NCI-H146 (cell line): ENCODE data around the gene INCENP.

Experiments
- DNase-seq: peaks from one replicate; lab custom pipeline; 2025; lab: John Stamatoyannopoulos, UW

INCENP gene

GRCh38 chr11:62141111-62142042, 17.6 kb downstream of the INCENP start:
- no peak for DNase-seq

GRCh38 chr11:62142043-62142375, 18.2 kb downstream of the INCENP start:
- no peak for DNase-seq

- no peak for DNase-seq
These were observed 19.1 kb downstream of the INCENP start for GRCh38 chr11:62142921-62143320.

GRCh38 chr11:62143727-62144126, 19.9 kb downstream of the INCENP start:
- no peak for DNase-seq

- no peak for DNase-seq
These were observed 20.9 kb downstream of the INCENP start for GRCh38 chr11:62144641-62145255.

- no peak for DNase-seq
These were observed 21.6 kb downstream of the INCENP start for GRCh38 chr11:62145261-62145871.

- no peak for DNase-seq
These were observed 22.8 kb downstream of the INCENP start for GRCh38 chr11:62146476-62147200.

- DNase-seq = no peak
These were observed 23.7 kb downstream of the INCENP start for GRCh38 chr11:62147545-62147944.

- DNase-seq = no peak
These were observed 24.6 kb downstream of the INCENP start for GRCh38 chr11:62148271-62148980.

- no peak for DNase-seq
These were observed 26.4 kb downstream of the INCENP start for GRCh38 chr11:62149986-62150886.

- DNase-seq = no peak
These were observed 27.3 kb downstream of the INCENP start for GRCh38 chr11:62150887-62151736.

GRCh38 chr11:62151737-62152102, 27.9 kb downstream of the INCENP start:
- DNase-seq = no peak

- no peak for DNase-seq
These were observed 28.7 kb downstream of the INCENP start for GRCh38 chr11:62152245-62153086.

- DNase-seq = no peak
These were observed 29.2 kb downstream of the INCENP start for GRCh38 chr11:62153087-62153395.

GRCh38 chr11:62153617-62154016, 29.8 kb downstream of the INCENP start:
- DNase-seq = no peak

GRCh38 chr11:62157603-62158002, 33.8 kb downstream of the INCENP start:
- no peak for DNase-seq

- DNase-seq = no peak
These were observed 42.6 kb downstream of the INCENP start for GRCh38 chr11:62166371-62166770.

GRCh38 chr11:62169448-62169847, 45.6 kb downstream of the INCENP start:
- DNase-seq = no peak

- no peak for DNase-seq
These were observed 46.1 kb downstream of the INCENP start for GRCh38 chr11:62169935-62170334.
